HEK293 (cell line): ENCODE data around the gene PASK.
A peak's percentile ranks its signal among the peaks of the same experiment; 100 is the strongest.

Experiments
- KLF7 ChIP-seq: fragments of 450-650 bp; formaldehyde crosslinking; IDR thresholded peaks from 2 replicates; pipeline ENCODE4 v1.5.1; 2016; ENCODE audit warnings: missing biosample characterization, missing genetic modification characterization, borderline replicate concordance
- KLF9 ChIP-seq: fragments of 450-650 bp; formaldehyde crosslinking; IDR thresholded peaks from 2 replicates; pipeline ENCODE4 v1.5.1; 2016; ENCODE audit warnings: missing biosample characterization, missing genetic modification characterization, low read depth
- ZBTB20 ChIP-seq: fragments of 450-650 bp; formaldehyde crosslinking; IDR thresholded peaks from 2 replicates; pipeline ENCODE4 v1.5.1; 2016; ENCODE audit warnings: missing biosample characterization, missing genetic modification characterization
- ZBTB21 ChIP-seq: fragments of 450-650 bp; formaldehyde crosslinking; IDR thresholded peaks from 2 replicates; pipeline ENCODE4 v1.5.1; 2017; ENCODE audit warnings: missing biosample characterization, missing genetic modification characterization
- ZEB2 ChIP-seq: fragments of 450-650 bp; formaldehyde crosslinking; IDR thresholded peaks from 2 replicates; pipeline ENCODE4 v1.5.1; 2016; ENCODE audit warnings: missing biosample characterization, missing genetic modification characterization
- ZFP37 ChIP-seq: fragments of 450-650 bp; formaldehyde crosslinking; IDR thresholded peaks from 2 replicates; pipeline ENCODE4 v1.5.1; 2016; ENCODE audit warnings: missing biosample characterization, missing genetic modification characterization
- ZNF138 ChIP-seq: fragments of 450-650 bp; formaldehyde crosslinking; IDR thresholded peaks from 2 replicates; pipeline ENCODE4 v1.5.1; 2016; ENCODE audit warnings: missing biosample characterization, missing genetic modification characterization, borderline replicate concordance
- ZNF202 ChIP-seq: fragments of 450-650 bp; formaldehyde crosslinking; IDR thresholded peaks from 2 replicates; pipeline ENCODE4 v1.5.1; 2016; ENCODE audit warnings: missing biosample characterization, missing genetic modification characterization, borderline replicate concordance
- ZNF221 ChIP-seq: fragments of 450-650 bp; formaldehyde crosslinking; IDR thresholded peaks from 2 replicates; pipeline ENCODE4 v1.5.1; 2017; ENCODE audit warnings: missing biosample characterization, missing genetic modification characterization, borderline replicate concordance
- ZNF302 ChIP-seq: fragments of 450-650 bp; formaldehyde crosslinking; IDR thresholded peaks from 2 replicates; pipeline ENCODE4 v1.5.1; 2016; ENCODE audit warnings: missing biosample characterization, missing genetic modification characterization, low read depth
- ZNF311 ChIP-seq: fragments of 450-650 bp; formaldehyde crosslinking; IDR thresholded peaks from 2 replicates; pipeline ENCODE4 v1.5.1; 2017; ENCODE audit warnings: missing biosample characterization, missing genetic modification characterization, borderline replicate concordance
- ZNF335 ChIP-seq: fragments of 450-650 bp; formaldehyde crosslinking; conservative IDR thresholded peaks from 2 replicates; pipeline ENCODE4 v1.5.1; 2016; ENCODE audit warnings: missing biosample characterization, missing genetic modification characterization
- ZNF510 ChIP-seq: fragments of 450-650 bp; formaldehyde crosslinking; IDR thresholded peaks from 2 replicates; pipeline ENCODE4 v1.5.1; 2018; ENCODE audit warnings: mild to moderate bottlenecking, missing genetic modification characterization, missing biosample characterization; ENCODE audit not compliant: insufficient replicate concordance
- ZNF514 ChIP-seq: fragments of 450-650 bp; formaldehyde crosslinking; IDR thresholded peaks from 2 replicates; pipeline ENCODE4 v1.5.1; 2016; ENCODE audit warnings: missing biosample characterization, missing genetic modification characterization
- ZNF596 ChIP-seq: fragments of 450-650 bp; IDR thresholded peaks from 2 replicates; pipeline ENCODE4 v1.5.0; 2018; ENCODE audit warnings: missing biosample characterization, mild to moderate bottlenecking, missing genetic modification characterization, moderate library complexity
- ZNF626 ChIP-seq: fragments of 450-650 bp; sonication (Bioruptor Pico); formaldehyde crosslinking; IDR thresholded peaks from 2 replicates; pipeline ENCODE4 v1.5.1; 2018; ENCODE audit warnings: missing biosample characterization, missing genetic modification characterization, inconsistent platforms
- ZNF654 ChIP-seq: fragments of 450-650 bp; formaldehyde crosslinking; IDR thresholded peaks from 2 replicates; pipeline ENCODE4 v1.5.1; 2016; ENCODE audit warnings: low read depth, missing biosample characterization, missing genetic modification characterization
- ZNF658 ChIP-seq: fragments of 450-650 bp; formaldehyde crosslinking; IDR thresholded peaks from 2 replicates; pipeline ENCODE4; 2016; ENCODE audit warnings: missing biosample characterization, missing genetic modification characterization
- ZNF664 ChIP-seq: fragments of 450-650 bp; formaldehyde crosslinking; IDR thresholded peaks from 2 replicates; pipeline ENCODE4 v1.5.1; 2016; ENCODE audit warnings: missing biosample characterization, missing genetic modification characterization
- ZSCAN23 ChIP-seq: fragments of 450-650 bp; formaldehyde crosslinking; IDR thresholded peaks from 2 replicates; pipeline ENCODE4 v1.5.1; 2016; ENCODE audit warnings: missing biosample characterization, missing genetic modification characterization
- TF ChIP-seq, protein P1 (sequence below): fragments of 450-650 bp; formaldehyde crosslinking; IDR thresholded peaks from 2 replicates; pipeline ENCODE4 v1.5.1; 2016; ENCODE audit warnings: missing biosample characterization, missing genetic modification characterization
- TF ChIP-seq, protein P2 (sequence below): fragments of 450-650 bp; formaldehyde crosslinking; IDR thresholded peaks from 2 replicates; pipeline ENCODE4 v1.5.1; 2016; ENCODE audit warnings: missing biosample characterization, missing genetic modification characterization
- TF ChIP-seq, protein P3 (sequence below): fragments of 450-650 bp; formaldehyde crosslinking; IDR thresholded peaks from 2 replicates; pipeline ENCODE4 v1.5.1; 2017; ENCODE audit warnings: missing biosample characterization, missing genetic modification characterization
- TF ChIP-seq, protein P4 (sequence below): fragments of 450-650 bp; formaldehyde crosslinking; IDR thresholded peaks from 2 replicates; pipeline ENCODE4 v1.5.1; 2017; ENCODE audit warnings: missing biosample characterization, missing genetic modification characterization
- TF ChIP-seq, protein P5 (sequence below): fragments of 450-650 bp; formaldehyde crosslinking; IDR thresholded peaks from 2 replicates; pipeline ENCODE4 v1.5.1; 2016; ENCODE audit warnings: missing biosample characterization, missing genetic modification characterization
- TF ChIP-seq, protein P6 (sequence below): fragments of 450-650 bp; formaldehyde crosslinking; IDR thresholded peaks from 2 replicates; pipeline ENCODE4 v1.5.1; 2016; ENCODE audit warnings: missing biosample characterization, missing genetic modification characterization

PASK gene

DNA sequence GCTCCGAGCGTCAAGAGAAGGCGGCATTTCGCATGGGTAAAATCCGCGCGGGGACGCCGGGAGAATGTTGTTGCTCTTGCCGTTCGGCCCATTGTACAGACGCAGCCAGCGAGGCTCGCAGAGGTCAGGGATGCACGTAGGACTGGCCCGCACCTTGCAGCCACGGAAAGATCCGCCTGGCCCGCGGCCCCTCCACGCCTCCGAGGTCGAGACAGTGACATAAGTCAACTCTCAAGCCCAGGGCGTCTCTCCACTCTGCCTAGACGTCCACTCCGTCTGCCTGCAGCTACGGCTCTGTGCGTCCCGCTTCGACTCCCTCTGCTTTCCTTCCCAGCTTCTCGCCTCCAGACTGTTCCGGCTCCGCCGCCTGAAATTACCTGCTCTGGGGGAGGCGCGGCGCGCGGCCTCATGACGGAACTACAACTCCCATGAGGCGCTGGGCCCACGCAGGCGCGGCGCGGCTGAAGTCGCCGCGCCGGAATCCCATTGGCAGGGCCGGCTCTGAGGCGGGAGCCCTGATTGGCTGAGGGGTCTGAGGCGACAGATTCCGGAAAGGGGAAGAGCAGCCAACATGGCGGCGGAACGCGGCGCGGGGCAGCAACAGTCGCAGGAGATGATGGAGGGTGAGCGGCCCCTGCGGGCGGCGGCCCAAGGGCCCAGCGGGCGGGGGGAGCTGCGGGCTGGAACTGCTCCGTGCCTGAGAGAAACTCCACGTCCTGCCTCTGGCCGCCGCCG lies 820 bp upstream of the PASK start, which contains the start of gene PPP1R7 (continued):
- TF ChIP-seq, protein P1, sequence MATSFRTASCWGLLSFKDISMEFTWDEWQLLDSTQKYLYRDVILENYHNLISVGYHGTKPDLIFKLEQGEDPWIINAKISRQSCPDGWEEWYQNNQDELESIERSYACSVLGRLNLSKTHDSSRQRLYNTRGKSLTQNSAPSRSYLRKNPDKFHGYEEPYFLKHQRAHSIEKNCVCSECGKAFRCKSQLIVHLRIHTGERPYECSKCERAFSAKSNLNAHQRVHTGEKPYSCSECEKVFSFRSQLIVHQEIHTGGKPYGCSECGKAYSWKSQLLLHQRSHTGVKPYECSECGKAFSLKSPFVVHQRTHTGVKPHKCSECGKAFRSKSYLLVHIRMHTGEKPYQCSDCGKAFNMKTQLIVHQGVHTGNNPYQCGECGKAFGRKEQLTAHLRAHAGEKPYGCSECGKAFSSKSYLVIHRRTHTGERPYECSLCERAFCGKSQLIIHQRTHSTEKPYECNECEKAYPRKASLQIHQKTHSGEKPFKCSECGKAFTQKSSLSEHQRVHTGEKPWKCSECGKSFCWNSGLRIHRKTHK (tag by site-specific recombination) = no peak
- TF ChIP-seq ZNF311 (tag by site-specific recombination) (no peak), ZNF596 (no peak), ZNF658 (tag by site-specific recombination) (no peak), ZNF302 (tag by site-specific recombination) (no peak), ZNF664 (tag by site-specific recombination) (no peak), ZFP37 (tag by site-specific recombination) (peak; percentile 80; the same call in 1 of the 2 replicates), KLF9 (tag by site-specific recombination) (peak; percentile 25; the same call in 1 of the 2 replicates), ZNF138 (no peak), ZEB2 (tag by site-specific recombination) (peak; percentile 74), ZBTB21 (tag by site-specific recombination) (no peak; the same call in 1 of the 2 replicates), ZNF514 (tag by site-specific recombination) (no peak), ZNF654 (tag by site-specific recombination) (no peak), ZSCAN23 (tag by site-specific recombination) (no peak), ZNF510 (tag by site-specific recombination) (no peak), ZNF626 (tag by site-specific recombination) (no peak), ZNF221 (no peak), ZNF335 (tag by site-specific recombination) (peak; percentile 96), ZBTB20 (no peak; the same call in 1 of the 2 replicates), ZNF202 (tag by site-specific recombination) (no peak), KLF7 (tag by site-specific recombination) (0 out of 2 replicates have a peak, but pooled peaks have one; percentile 44)
- TF ChIP-seq, protein P2, sequence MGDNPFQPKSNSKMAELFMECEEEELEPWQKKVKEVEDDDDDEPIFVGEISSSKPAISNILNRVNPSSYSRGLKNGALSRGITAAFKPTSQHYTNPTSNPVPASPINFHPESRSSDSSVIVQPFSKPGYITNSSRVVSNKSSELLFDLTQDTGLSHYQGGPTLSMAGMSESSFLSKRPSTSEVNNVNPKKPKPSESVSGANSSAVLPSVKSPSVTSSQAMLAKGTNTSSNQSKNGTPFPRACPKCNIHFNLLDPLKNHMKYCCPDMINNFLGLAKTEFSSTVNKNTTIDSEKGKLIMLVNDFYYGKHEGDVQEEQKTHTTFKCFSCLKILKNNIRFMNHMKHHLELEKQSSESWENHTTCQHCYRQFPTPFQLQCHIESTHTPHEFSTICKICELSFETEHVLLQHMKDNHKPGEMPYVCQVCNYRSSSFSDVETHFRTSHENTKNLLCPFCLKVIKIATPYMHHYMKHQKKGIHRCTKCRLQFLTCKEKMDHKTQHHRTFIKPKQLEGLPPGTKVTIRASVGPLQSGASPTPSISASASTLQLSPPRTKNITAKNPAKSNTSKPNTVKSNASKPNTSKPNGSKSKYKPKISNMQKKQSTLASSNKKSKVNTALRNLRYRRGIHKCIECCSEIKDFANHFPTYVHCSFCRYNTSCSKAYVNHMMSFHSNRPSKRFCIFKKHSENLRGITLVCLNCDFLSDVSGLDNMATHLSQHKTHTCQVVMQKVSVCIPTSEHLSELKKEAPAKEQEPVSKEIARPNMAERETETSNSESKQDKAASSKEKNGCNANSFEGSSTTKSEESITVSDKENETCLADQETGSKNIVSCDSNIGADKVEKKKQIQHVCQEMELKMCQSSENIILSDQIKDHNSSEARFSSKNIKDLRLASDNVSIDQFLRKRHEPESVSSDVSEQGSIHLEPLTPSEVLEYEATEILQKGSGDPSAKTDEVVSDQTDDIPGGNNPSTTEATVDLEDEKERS = 0 out of 2 replicates have a peak, but pooled peaks have one; percentile 73
- TF ChIP-seq, protein P3, sequence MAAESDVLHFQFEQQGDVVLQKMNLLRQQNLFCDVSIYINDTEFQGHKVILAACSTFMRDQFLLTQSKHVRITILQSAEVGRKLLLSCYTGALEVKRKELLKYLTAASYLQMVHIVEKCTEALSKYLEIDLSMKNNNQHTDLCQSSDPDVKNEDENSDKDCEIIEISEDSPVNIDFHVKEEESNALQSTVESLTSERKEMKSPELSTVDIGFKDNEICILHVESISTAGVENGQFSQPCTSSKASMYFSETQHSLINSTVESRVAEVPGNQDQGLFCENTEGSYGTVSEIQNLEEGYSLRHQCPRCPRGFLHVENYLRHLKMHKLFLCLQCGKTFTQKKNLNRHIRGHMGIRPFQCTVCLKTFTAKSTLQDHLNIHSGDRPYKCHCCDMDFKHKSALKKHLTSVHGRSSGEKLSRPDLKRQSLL (tag by site-specific recombination) = peak; percentile 7
- TF ChIP-seq, protein P4, sequence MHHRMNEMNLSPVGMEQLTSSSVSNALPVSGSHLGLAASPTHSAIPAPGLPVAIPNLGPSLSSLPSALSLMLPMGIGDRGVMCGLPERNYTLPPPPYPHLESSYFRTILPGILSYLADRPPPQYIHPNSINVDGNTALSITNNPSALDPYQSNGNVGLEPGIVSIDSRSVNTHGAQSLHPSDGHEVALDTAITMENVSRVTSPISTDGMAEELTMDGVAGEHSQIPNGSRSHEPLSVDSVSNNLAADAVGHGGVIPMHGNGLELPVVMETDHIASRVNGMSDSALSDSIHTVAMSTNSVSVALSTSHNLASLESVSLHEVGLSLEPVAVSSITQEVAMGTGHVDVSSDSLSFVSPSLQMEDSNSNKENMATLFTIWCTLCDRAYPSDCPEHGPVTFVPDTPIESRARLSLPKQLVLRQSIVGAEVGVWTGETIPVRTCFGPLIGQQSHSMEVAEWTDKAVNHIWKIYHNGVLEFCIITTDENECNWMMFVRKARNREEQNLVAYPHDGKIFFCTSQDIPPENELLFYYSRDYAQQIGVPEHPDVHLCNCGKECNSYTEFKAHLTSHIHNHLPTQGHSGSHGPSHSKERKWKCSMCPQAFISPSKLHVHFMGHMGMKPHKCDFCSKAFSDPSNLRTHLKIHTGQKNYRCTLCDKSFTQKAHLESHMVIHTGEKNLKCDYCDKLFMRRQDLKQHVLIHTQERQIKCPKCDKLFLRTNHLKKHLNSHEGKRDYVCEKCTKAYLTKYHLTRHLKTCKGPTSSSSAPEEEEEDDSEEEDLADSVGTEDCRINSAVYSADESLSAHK (tag by site-specific recombination) = no peak
- TF ChIP-seq, protein P5, sequence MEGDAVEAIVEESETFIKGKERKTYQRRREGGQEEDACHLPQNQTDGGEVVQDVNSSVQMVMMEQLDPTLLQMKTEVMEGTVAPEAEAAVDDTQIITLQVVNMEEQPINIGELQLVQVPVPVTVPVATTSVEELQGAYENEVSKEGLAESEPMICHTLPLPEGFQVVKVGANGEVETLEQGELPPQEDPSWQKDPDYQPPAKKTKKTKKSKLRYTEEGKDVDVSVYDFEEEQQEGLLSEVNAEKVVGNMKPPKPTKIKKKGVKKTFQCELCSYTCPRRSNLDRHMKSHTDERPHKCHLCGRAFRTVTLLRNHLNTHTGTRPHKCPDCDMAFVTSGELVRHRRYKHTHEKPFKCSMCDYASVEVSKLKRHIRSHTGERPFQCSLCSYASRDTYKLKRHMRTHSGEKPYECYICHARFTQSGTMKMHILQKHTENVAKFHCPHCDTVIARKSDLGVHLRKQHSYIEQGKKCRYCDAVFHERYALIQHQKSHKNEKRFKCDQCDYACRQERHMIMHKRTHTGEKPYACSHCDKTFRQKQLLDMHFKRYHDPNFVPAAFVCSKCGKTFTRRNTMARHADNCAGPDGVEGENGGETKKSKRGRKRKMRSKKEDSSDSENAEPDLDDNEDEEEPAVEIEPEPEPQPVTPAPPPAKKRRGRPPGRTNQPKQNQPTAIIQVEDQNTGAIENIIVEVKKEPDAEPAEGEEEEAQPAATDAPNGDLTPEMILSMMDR (tag by site-specific recombination) = peak; percentile 58
- TF ChIP-seq, protein P6, sequence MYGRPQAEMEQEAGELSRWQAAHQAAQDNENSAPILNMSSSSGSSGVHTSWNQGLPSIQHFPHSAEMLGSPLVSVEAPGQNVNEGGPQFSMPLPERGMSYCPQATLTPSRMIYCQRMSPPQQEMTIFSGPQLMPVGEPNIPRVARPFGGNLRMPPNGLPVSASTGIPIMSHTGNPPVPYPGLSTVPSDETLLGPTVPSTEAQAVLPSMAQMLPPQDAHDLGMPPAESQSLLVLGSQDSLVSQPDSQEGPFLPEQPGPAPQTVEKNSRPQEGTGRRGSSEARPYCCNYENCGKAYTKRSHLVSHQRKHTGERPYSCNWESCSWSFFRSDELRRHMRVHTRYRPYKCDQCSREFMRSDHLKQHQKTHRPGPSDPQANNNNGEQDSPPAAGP (tag by site-specific recombination) = peak; percentile 81
